ENCODE results near the gene ARID2. TPM values are rescaled to one million over a fixed set of nuclear protein-coding genes. Genes with fewer than 3 reads are reported as not detected.

The ARID2 gene
- total and polyA plus RNA-seq, 9 of the 15 experiments (the other 6 are each of a cell fraction or from before 2014, with no cell fraction given), result 13.4 to 41.6 (median 29.4) TPM

DNA sequence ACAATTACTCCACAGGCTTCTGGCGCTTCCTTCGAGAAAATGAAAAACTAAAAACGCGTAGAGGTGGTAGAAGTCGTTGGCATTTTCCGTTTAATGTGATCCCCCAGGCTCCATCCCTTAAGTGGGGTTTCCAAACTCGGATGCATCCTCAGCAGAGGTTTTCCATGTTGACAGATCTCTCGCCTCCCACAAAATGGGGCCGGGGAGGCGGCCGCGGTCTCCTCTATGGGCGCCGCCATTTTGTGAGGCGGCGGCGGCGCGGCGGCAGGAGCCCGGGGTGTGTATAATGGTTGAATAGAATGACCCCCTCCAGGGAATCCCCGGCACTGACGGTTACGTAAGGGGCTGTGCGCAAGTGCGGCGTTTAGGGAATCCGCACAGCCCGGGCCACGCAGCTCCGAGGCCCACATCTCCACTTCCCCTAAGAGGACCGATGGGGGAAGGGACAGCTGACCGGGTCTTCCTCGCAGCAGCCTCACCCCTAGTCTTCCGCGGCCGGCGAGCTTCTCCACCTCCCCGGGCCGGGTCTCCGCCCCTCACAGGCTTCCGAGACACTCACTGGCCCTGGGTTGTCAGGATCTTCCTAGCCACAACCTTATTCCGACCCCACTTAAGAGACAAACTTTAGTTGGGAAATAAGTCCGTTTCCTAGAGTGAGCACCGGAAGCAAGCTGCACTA lies 2.1 kb upstream of the ARID2 start (continued):
- TF ChIP-seq, protein P1, sequence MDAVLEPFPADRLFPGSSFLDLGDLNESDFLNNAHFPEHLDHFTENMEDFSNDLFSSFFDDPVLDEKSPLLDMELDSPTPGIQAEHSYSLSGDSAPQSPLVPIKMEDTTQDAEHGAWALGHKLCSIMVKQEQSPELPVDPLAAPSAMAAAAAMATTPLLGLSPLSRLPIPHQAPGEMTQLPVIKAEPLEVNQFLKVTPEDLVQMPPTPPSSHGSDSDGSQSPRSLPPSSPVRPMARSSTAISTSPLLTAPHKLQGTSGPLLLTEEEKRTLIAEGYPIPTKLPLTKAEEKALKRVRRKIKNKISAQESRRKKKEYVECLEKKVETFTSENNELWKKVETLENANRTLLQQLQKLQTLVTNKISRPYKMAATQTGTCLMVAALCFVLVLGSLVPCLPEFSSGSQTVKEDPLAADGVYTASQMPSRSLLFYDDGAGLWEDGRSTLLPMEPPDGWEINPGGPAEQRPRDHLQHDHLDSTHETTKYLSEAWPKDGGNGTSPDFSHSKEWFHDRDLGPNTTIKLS (IDR thresholded peaks at IDR 0.05; ENCODE audit: borderline replicate concordance, low read depth), result peak; percentile 36; the same call in 1 of the 2 replicates
- peak; percentile 83; the same call in 1 of the 2 replicates for TF ChIP-seq XRCC5 (IDR thresholded peaks at IDR 0.05; ENCODE audit: low read depth, low read length)
- TF ChIP-seq NR2C2 (CRISPR knock-in tag; IDR thresholded peaks at IDR 0.05), result peak; percentile 73; the same call in 1 of the 2 replicates
- TF ChIP-seq NR2C2 (tag; IDR thresholded peaks at IDR 0.05), result peak; percentile 91
- TF ChIP-seq SMAD3 (CRISPR knock-in tag; conservative IDR thresholded peaks at IDR 0.05), result peak; percentile 50; the same call in 1 of the 2 replicates
- peak; percentile 98 for TF ChIP-seq RBFOX2 (IDR thresholded peaks at IDR 0.05; ENCODE audit: low read depth, low read length)
- no peak for TF ChIP-seq STAG1 (CRISPR knock-in tag; IDR thresholded peaks at IDR 0.05; ENCODE audit: borderline replicate concordance)
- no peak for TF ChIP-seq PTRF (tag; IDR thresholded peaks at IDR 0.05)
- TF ChIP-seq CHD2 (IDR thresholded peaks at IDR 0.05; ENCODE audit: low read depth, low read length), result peak; percentile 69
- no peak for TF ChIP-seq CREB3 (tag; conservative IDR thresholded peaks at IDR 0.05; ENCODE audit: low read depth)
- no peak for TF ChIP-seq TAL1 (IDR thresholded peaks at IDR 0.05)
- no peak for TF ChIP-seq RBM15 (IDR thresholded peaks at IDR 0.05; ENCODE audit: insufficient read depth, low read length)
- TF ChIP-seq ARHGAP35 (IDR thresholded peaks at IDR 0.05; ENCODE audit: partially characterized antibody), result no peak
- no peak for TF ChIP-seq OTX1 (CRISPR knock-in tag; IDR thresholded peaks at IDR 0.05)
- no peak for TF ChIP-seq BCL6 (CRISPR knock-in tag; IDR thresholded peaks at IDR 0.05)
- peak; percentile 77 for TF ChIP-seq BRD9 (IDR thresholded peaks at IDR 0.05; ENCODE audit: low read depth, partially characterized antibody)
- TF ChIP-seq, protein P2, sequence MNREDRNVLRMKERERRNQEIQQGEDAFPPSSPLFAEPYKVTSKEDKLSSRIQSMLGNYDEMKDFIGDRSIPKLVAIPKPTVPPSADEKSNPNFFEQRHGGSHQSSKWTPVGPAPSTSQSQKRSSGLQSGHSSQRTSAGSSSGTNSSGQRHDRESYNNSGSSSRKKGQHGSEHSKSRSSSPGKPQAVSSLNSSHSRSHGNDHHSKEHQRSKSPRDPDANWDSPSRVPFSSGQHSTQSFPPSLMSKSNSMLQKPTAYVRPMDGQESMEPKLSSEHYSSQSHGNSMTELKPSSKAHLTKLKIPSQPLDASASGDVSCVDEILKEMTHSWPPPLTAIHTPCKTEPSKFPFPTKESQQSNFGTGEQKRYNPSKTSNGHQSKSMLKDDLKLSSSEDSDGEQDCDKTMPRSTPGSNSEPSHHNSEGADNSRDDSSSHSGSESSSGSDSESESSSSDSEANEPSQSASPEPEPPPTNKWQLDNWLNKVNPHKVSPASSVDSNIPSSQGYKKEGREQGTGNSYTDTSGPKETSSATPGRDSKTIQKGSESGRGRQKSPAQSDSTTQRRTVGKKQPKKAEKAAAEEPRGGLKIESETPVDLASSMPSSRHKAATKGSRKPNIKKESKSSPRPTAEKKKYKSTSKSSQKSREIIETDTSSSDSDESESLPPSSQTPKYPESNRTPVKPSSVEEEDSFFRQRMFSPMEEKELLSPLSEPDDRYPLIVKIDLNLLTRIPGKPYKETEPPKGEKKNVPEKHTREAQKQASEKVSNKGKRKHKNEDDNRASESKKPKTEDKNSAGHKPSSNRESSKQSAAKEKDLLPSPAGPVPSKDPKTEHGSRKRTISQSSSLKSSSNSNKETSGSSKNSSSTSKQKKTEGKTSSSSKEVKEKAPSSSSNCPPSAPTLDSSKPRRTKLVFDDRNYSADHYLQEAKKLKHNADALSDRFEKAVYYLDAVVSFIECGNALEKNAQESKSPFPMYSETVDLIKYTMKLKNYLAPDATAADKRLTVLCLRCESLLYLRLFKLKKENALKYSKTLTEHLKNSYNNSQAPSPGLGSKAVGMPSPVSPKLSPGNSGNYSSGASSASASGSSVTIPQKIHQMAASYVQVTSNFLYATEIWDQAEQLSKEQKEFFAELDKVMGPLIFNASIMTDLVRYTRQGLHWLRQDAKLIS (CRISPR knock-in tag; IDR thresholded peaks at IDR 0.05), result peak; percentile 42
- TF ChIP-seq MAFF (IDR thresholded peaks at IDR 0.05; ENCODE audit: low read length), result no peak
- no peak for TF ChIP-seq ZNF232 (CRISPR knock-in tag; IDR thresholded peaks at IDR 0.05)
- no peak for TF ChIP-seq POLR3G (IDR thresholded peaks at IDR 0.05; ENCODE audit: extremely low read depth, insufficient read length, insufficient replicate concordance)
- TF ChIP-seq ARID1B (IDR thresholded peaks at IDR 0.05), result peak; percentile 59
- TF ChIP-seq, protein P3, sequence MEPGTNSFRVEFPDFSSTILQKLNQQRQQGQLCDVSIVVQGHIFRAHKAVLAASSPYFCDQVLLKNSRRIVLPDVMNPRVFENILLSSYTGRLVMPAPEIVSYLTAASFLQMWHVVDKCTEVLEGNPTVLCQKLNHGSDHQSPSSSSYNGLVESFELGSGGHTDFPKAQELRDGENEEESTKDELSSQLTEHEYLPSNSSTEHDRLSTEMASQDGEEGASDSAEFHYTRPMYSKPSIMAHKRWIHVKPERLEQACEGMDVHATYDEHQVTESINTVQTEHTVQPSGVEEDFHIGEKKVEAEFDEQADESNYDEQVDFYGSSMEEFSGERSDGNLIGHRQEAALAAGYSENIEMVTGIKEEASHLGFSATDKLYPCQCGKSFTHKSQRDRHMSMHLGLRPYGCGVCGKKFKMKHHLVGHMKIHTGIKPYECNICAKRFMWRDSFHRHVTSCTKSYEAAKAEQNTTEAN (CRISPR knock-in tag; IDR thresholded peaks at IDR 0.05), result no peak
